GM13977 (cell line): ENCODE results near the gene YWHAH.

Source experiments
- DNase-seq: peaks from one replicate; pipeline ENCODE4 v3.0.0; 2012; ENCODE audit warnings: low spot score
- CTCF ChIP-seq: IDR thresholded peaks from 2 replicates; pipeline ENCODE4 v1.5.1; 2012; ENCODE audit warnings: mild to moderate bottlenecking, control low read depth; ENCODE audit not compliant: insufficient read depth; ENCODE audit errors: extremely low read depth, missing control alignments
- in situ Hi-C: fragments of 300-500 bp; cut with MboI; formaldehyde crosslinking; loops from one replicate; pipeline ENCODE4 v1.12.0; 2022; ENCODE audit warnings: low sequenced_read_pairs, low pct_unique_long_range_greater_than_20kb, mixed read lengths, inconsistent platforms; ENCODE audit not compliant: unreplicated experiment

Gene YWHAH

GRCh38 chr22:32000181-32000580, 55.8 kb downstream of the YWHAH start:
- no peak for DNase-seq
- in situ Hi-C loops = no loop called here
- no peak for TF ChIP-seq CTCF

- no peak for DNase-seq
- no peak for TF ChIP-seq CTCF
- in situ Hi-C loops = no loop called here
Observed at GRCh38 chr22:32005453-32005852, 61.1 kb downstream of the YWHAH start.
